HCT116 (cell line): ENCODE data around the gene TNRC18. TPM values are rescaled to one million over a fixed set of nuclear protein-coding genes. Genes with fewer than 3 reads are reported as not detected.

ENCODE experiments used
- ATAC-seq: fragments of 200-7000 bp; cut with Tn5 transposase; 2 replicates; pipeline ENCODE4 v1.9.1; 2020; ENCODE audit warnings: mild to moderate bottlenecking, moderate library complexity
- BruUV-seq: library from RNA; stranded (reverse); fragments of 400-500 nt; replicated peaks from 2 replicates; lab custom pipeline; 2021; lab: Mats Ljungman, UMichigan
- CTCF ChIA-PET: fragments of 300-600 bp; sonication (Branson Sonifier 250); formaldehyde crosslinking; loops from one replicate; lab custom pipeline; 2021; ENCODE audit warnings: antibody characterized with exemption; lab: Charles Lee
- POLR2A ChIA-PET: fragments of 300-600, 350-600 bp; sonication (Branson Sonifier 250); formaldehyde crosslinking; loops from one replicate; lab custom pipeline; 2021; ENCODE audit warnings: antibody characterized with exemption; lab: Charles Lee
- RAD21 ChIA-PET, 2 experiments: fragments of 300-600 bp; sonication (Branson Sonifier 250); formaldehyde crosslinking; loops; one replicate each; lab custom pipeline; 2023; ENCODE audit warnings: low total read pairs in 2 of 2; ENCODE audit not compliant: uncharacterized antibody in 2 of 2, unreplicated experiment in 2 of 2, low non-redundant PET in 1 of 2; lab: Charles Lee
- DNase-seq: peaks from one replicate; pipeline ENCODE4 v3.0.0-alpha.2; 2010; ENCODE audit warnings: low read depth, low spot score
- H2AFZ ChIP-seq: fragments of 200-600 bp; shearing (Covaris generic), sonication (generic); 2 replicates; pipeline ENCODE4 v1.6.1; 2017; ENCODE audit warnings: low read depth, mixed run types, mixed read lengths, antibody characterized with exemption, low read length; ENCODE audit not compliant: poor library complexity, severe bottlenecking
- H3K27ac ChIP-seq: 2 replicates; pipeline ENCODE4 v1.5.1; 2012; ENCODE audit warnings: low read depth, low read length
- H3K27me3 ChIP-seq: fragments of 200-600 bp; sonication (generic); 2 replicates; pipeline ENCODE4 v1.6.1; 2016; ENCODE audit warnings: mixed run types, low read length, mixed read lengths; ENCODE audit not compliant: insufficient read depth
- H3K36me3 ChIP-seq, 2 experiments: fragments of 200-500 bp in 1 of 2; fragments of 200-600 bp in 1 of 2; sonication (Bioruptor generic) in 1 of 2; sonication (generic) in 1 of 2; 2 replicates each; pipeline versions ENCODE4 v1.5.1 to v1.6.1; 2014 to 2016; ENCODE audit warnings: low read length in 2 of 2, inconsistent platforms in 1 of 2, mixed read lengths in 1 of 2, mixed run types in 1 of 2; ENCODE audit not compliant: insufficient read depth in 2 of 2, control insufficient read depth in 1 of 2
- H3K4me1 ChIP-seq, 2 experiments: fragments of 200-600 bp in 1 of 2; sonication (generic) in 1 of 2; 2 replicates each; pipeline versions ENCODE4 v1.5.1 to v1.6.1; 2012 to 2017; ENCODE audit warnings: low read length in 2 of 2, inconsistent platforms in 1 of 2, mild to moderate bottlenecking in 1 of 2, mixed read lengths in 1 of 2, mixed run types in 1 of 2, moderate library complexity in 1 of 2; ENCODE audit not compliant: insufficient read depth in 2 of 2, control insufficient read depth in 1 of 2
- H3K4me2 ChIP-seq: fragments of 200-600 bp; sonication (generic); 2 replicates; pipeline ENCODE4 v1.6.1; 2017; ENCODE audit warnings: mixed run types, low read length, mixed read lengths
- H3K4me3 ChIP-seq, 2 experiments: fragments of 200-600 bp in 1 of 2; sonication (generic) in 1 of 2; replicated peaks in 1 of 2; 2 replicates each; pipeline ENCODE4 v1.5.1; 2011 to 2016; ENCODE audit warnings: low read length in 2 of 2, control low read depth in 1 of 2, low read depth in 1 of 2, mild to moderate bottlenecking in 1 of 2, mixed read lengths in 1 of 2, mixed run types in 1 of 2
- H3K79me2 ChIP-seq: fragments of 200-600 bp; sonication (generic); 2 replicates; pipeline ENCODE4 v1.6.1; 2017; ENCODE audit warnings: mild to moderate bottlenecking, mixed run types, low read length, moderate library complexity, mixed read lengths; ENCODE audit not compliant: insufficient read depth
- H3K9ac ChIP-seq: fragments of 200-600 bp; sonication (generic); 2 replicates; pipeline ENCODE4 v1.6.1; 2016; ENCODE audit warnings: low read length, mixed read lengths
- H3K9me2 ChIP-seq: fragments of 200-600 bp; sonication (generic), shearing (Covaris generic); 2 replicates; pipeline ENCODE4 v1.6.1; 2017; ENCODE audit warnings: mixed run types, mild to moderate bottlenecking, moderate library complexity; ENCODE audit not compliant: insufficient read depth
- H3K9me3 ChIP-seq, 2 experiments: fragments of 200-500 bp in 1 of 2; fragments of 200-600 bp in 1 of 2; sonication (Bioruptor generic) in 1 of 2; sonication (generic) in 1 of 2; 2 replicates each; pipeline ENCODE4 v1.6.1; 2014 to 2017; ENCODE audit warnings: low read length in 2 of 2, mixed read lengths in 2 of 2, inconsistent platforms in 1 of 2, low read depth in 1 of 2, mild to moderate bottlenecking in 1 of 2, mixed run types in 1 of 2, moderate library complexity in 1 of 2; ENCODE audit not compliant: control insufficient read depth in 1 of 2, insufficient read depth in 1 of 2
- H4K20me1 ChIP-seq: fragments of 200-600 bp; sonication (generic), shearing (Covaris generic); 2 replicates; pipeline ENCODE4 v1.6.1; 2017; ENCODE audit warnings: mixed run types, mild to moderate bottlenecking, moderate library complexity; ENCODE audit not compliant: insufficient read depth
- CBX3 ChIP-seq: IDR thresholded peaks from 2 replicates; pipeline ENCODE4 v1.6.1; 2012; ENCODE audit warnings: low read depth
- CEBPB ChIP-seq: IDR thresholded peaks from 2 replicates; pipeline ENCODE4 v1.6.1; 2012; ENCODE audit warnings: low read depth
- EGR1 ChIP-seq: IDR thresholded peaks from 2 replicates; pipeline ENCODE4 v1.6.1; 2012; ENCODE audit warnings: low read depth
- ELF1 ChIP-seq: IDR thresholded peaks from 2 replicates; pipeline ENCODE4 v1.6.1; 2012; ENCODE audit warnings: low read depth, borderline replicate concordance
- EZH2 ChIP-seq: fragments of 200-600 bp; sonication (generic); IDR thresholded peaks from 2 replicates; pipeline ENCODE4 v1.6.1; 2017; ENCODE audit warnings: antibody characterized with exemption, mixed run types
- EZH2phosphoT487 ChIP-seq: fragments of 200-600 bp; IDR thresholded peaks from 2 replicates; pipeline ENCODE4 v1.6.1; 2018; ENCODE audit warnings: antibody characterized with exemption, borderline replicate concordance
- JUND ChIP-seq: IDR thresholded peaks from 2 replicates; pipeline ENCODE4 v1.6.1; 2012
- POLR2A ChIP-seq: IDR thresholded peaks from 2 replicates; pipeline ENCODE4 v1.7.0; 2011; ENCODE audit warnings: borderline replicate concordance; ENCODE audit not compliant: insufficient read depth, insufficient read length; ENCODE audit errors: extremely low read depth
- POLR2AphosphoS5 ChIP-seq: IDR thresholded peaks from 2 replicates; pipeline ENCODE4 v1.6.1; 2011; ENCODE audit warnings: mild to moderate bottlenecking, low read depth, low read length, moderate library complexity
- SIN3A ChIP-seq: IDR thresholded peaks from 2 replicates; pipeline ENCODE4 v1.6.1; 2012; ENCODE audit warnings: low read depth
- SP1 ChIP-seq: IDR thresholded peaks from 2 replicates; pipeline ENCODE4 v1.6.1; 2012; ENCODE audit warnings: low read depth
- SRF ChIP-seq: IDR thresholded peaks from 2 replicates; pipeline ENCODE4 v1.6.1; 2012; ENCODE audit warnings: low read depth
- TCF7L2 ChIP-seq: IDR thresholded peaks from 2 replicates; pipeline ENCODE4 v1.7.0; 2011; ENCODE audit warnings: borderline replicate concordance, inconsistent platforms; ENCODE audit not compliant: insufficient read depth, insufficient read length; ENCODE audit errors: extremely low read depth
- YY1 ChIP-seq: IDR thresholded peaks from 2 replicates; pipeline ENCODE4 v1.6.1; 2011; ENCODE audit warnings: low read length, low read depth, moderate library complexity, mild to moderate bottlenecking; ENCODE audit not compliant: insufficient replicate concordance; ENCODE audit errors: extremely low read depth
- ZFX ChIP-seq: fragments of 450-650 bp; IDR thresholded peaks from 2 replicates; pipeline ENCODE4 v1.6.1; 2017
- intact Hi-C: fragments of 100-400 bp; cut with micrococcal nuclease; formaldehyde crosslinking; loops from 2 replicates; pipeline ENCODE4 v1.10.0; 2022
- total RNA-seq: library from RNA; stranded (reverse); gene quantifications from one replicate; pipeline ENCODE4 v1.2.1, GENCODE V29; 2021; ENCODE audit not compliant: unreplicated experiment
- TF ChIP-seq, protein P1 (sequence below): IDR thresholded peaks from 2 replicates; pipeline ENCODE4 v1.6.1; 2012; ENCODE audit warnings: low read depth
- TF ChIP-seq, protein P2 (sequence below): IDR thresholded peaks from 2 replicates; pipeline ENCODE4 v1.6.1; 2012
- TF ChIP-seq, protein P3 (sequence below), 3 experiments: fragments of 200-600 bp in 1 of 3; sonication (generic) in 1 of 3; IDR thresholded peaks in 2 of 3; conservative IDR thresholded peaks in 1 of 3; 2 replicates each; pipeline ENCODE4 v1.5.1; 2012 to 2017; ENCODE audit warnings: low read depth in 2 of 3, low read length in 2 of 3, antibody characterized with exemption in 1 of 3, borderline replicate concordance in 1 of 3, control low read depth in 1 of 3, mild to moderate bottlenecking in 1 of 3, mixed read lengths in 1 of 3, mixed run types in 1 of 3, moderate library complexity in 1 of 3; ENCODE audit not compliant: insufficient read depth in 1 of 3
- TF ChIP-seq, protein P4 (sequence below): IDR thresholded peaks from 2 replicates; pipeline ENCODE4 v1.6.1; 2011; ENCODE audit warnings: mild to moderate bottlenecking, low read length, moderate library complexity; ENCODE audit not compliant: insufficient replicate concordance; ENCODE audit errors: extremely low read depth

Gene TNRC18
- total RNA-seq, 1 experiment from 2014 or later = 101 TPM

DNA sequence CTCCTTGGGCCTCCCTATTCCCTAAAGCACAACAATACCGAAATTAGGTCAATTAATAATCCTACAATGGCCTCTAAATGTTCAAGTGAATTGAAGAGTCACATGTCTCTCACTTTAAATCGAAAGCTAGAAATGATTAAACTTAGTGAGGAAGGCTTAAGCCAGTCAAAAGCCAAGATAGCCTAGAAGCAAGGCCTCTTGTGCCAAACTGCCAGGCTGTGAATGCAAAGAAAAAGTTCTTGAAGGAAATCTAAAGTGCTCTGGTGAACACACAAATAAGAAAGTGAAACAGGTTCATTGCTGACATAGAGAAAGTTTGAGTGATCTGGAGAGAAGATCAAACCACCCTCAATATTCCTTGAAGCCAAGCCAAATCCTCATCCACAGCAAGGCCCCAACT, 83.7 kb downstream of the TNRC18 start:
- intact Hi-C loops = no loop called here
- BruUV-seq = no TSS peak
- RAD21 ChIA-PET = no interaction called here
- POLR2A ChIA-PET = no interaction called here
- no peaks in the 10 kb centered on the region for H3K9me3 ChIP-seq
- no peaks in the 10 kb centered on the region for H4K20me1 ChIP-seq
- no peak overlapping the region for H3K27ac ChIP-seq
- H2AFZ ChIP-seq = no peak overlapping the region
- H3K79me2 ChIP-seq = peaks cover 5% of the 10 kb centered on the region; the same call in 1 of the 2 replicates
- H3K9me2 ChIP-seq = no peaks in the 10 kb centered on the region
- no peak overlapping the region for H3K4me3 ChIP-seq
- CTCF ChIA-PET = no interaction called here
- TF ChIP-seq CEBPB (no peak), SIN3A (no peak), TCF7L2 (no peak), EZH2 (no peak), POLR2AphosphoS5 (no peak), SP1 (no peak), SRF (no peak), CBX3 (no peak), ELF1 (no peak), JUND (no peak), POLR2A (no peak), EZH2phosphoT487 (no peak), EGR1 (no peak), YY1 (no peak), ZFX (no peak)
- TF ChIP-seq, protein P1, sequence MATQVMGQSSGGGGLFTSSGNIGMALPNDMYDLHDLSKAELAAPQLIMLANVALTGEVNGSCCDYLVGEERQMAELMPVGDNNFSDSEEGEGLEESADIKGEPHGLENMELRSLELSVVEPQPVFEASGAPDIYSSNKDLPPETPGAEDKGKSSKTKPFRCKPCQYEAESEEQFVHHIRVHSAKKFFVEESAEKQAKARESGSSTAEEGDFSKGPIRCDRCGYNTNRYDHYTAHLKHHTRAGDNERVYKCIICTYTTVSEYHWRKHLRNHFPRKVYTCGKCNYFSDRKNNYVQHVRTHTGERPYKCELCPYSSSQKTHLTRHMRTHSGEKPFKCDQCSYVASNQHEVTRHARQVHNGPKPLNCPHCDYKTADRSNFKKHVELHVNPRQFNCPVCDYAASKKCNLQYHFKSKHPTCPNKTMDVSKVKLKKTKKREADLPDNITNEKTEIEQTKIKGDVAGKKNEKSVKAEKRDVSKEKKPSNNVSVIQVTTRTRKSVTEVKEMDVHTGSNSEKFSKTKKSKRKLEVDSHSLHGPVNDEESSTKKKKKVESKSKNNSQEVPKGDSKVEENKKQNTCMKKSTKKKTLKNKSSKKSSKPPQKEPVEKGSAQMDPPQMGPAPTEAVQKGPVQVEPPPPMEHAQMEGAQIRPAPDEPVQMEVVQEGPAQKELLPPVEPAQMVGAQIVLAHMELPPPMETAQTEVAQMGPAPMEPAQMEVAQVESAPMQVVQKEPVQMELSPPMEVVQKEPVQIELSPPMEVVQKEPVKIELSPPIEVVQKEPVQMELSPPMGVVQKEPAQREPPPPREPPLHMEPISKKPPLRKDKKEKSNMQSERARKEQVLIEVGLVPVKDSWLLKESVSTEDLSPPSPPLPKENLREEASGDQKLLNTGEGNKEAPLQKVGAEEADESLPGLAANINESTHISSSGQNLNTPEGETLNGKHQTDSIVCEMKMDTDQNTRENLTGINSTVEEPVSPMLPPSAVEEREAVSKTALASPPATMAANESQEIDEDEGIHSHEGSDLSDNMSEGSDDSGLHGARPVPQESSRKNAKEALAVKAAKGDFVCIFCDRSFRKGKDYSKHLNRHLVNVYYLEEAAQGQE = no peak
- TF ChIP-seq, protein P2, sequence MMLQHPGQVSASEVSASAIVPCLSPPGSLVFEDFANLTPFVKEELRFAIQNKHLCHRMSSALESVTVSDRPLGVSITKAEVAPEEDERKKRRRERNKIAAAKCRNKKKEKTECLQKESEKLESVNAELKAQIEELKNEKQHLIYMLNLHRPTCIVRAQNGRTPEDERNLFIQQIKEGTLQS = no peak
- TF ChIP-seq, protein P3, sequence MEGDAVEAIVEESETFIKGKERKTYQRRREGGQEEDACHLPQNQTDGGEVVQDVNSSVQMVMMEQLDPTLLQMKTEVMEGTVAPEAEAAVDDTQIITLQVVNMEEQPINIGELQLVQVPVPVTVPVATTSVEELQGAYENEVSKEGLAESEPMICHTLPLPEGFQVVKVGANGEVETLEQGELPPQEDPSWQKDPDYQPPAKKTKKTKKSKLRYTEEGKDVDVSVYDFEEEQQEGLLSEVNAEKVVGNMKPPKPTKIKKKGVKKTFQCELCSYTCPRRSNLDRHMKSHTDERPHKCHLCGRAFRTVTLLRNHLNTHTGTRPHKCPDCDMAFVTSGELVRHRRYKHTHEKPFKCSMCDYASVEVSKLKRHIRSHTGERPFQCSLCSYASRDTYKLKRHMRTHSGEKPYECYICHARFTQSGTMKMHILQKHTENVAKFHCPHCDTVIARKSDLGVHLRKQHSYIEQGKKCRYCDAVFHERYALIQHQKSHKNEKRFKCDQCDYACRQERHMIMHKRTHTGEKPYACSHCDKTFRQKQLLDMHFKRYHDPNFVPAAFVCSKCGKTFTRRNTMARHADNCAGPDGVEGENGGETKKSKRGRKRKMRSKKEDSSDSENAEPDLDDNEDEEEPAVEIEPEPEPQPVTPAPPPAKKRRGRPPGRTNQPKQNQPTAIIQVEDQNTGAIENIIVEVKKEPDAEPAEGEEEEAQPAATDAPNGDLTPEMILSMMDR (IDR thresholded peaks at IDR 0.05 in 2 of 3, conservative IDR thresholded peaks at IDR 0.05 in 1 of 3; ENCODE audit: borderline replicate concordance in 1 of 3, insufficient read depth in 1 of 3, low read depth in 2 of 3, low read length in 2 of 3) = no peak
- TF ChIP-seq, protein P4, sequence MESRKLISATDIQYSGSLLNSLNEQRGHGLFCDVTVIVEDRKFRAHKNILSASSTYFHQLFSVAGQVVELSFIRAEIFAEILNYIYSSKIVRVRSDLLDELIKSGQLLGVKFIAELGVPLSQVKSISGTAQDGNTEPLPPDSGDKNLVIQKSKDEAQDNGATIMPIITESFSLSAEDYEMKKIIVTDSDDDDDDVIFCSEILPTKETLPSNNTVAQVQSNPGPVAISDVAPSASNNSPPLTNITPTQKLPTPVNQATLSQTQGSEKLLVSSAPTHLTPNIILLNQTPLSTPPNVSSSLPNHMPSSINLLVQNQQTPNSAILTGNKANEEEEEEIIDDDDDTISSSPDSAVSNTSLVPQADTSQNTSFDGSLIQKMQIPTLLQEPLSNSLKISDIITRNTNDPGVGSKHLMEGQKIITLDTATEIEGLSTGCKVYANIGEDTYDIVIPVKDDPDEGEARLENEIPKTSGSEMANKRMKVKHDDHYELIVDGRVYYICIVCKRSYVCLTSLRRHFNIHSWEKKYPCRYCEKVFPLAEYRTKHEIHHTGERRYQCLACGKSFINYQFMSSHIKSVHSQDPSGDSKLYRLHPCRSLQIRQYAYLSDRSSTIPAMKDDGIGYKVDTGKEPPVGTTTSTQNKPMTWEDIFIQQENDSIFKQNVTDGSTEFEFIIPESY = no peak
- no peak overlapping the region for H3K4me2 ChIP-seq
- H3K27me3 ChIP-seq = no peaks in the 10 kb centered on the region
- DNase-seq = no peak
- H3K4me1 ChIP-seq = no peaks in the 10 kb centered on the region
- H3K9ac ChIP-seq = no peak overlapping the region
- H3K36me3 ChIP-seq = peaks cover 21 to 27% of the 10 kb centered on the region in 2 experiments
- ATAC-seq = no peak
